Measurements from ENCODE around the gene CEP192. TPM values are rescaled to one million over a fixed set of nuclear protein-coding genes. Genes with fewer than 3 reads are reported as not detected.
A peak's percentile ranks its signal among the peaks of the same experiment; 100 is the strongest.

Gene CEP192
- total and polyA plus RNA-seq, 10 of the 15 experiments (the other 5 are each of a cell fraction or from before 2014, with no cell fraction given) = 15.4 to 58.2 (median 29.6) TPM

DNA sequence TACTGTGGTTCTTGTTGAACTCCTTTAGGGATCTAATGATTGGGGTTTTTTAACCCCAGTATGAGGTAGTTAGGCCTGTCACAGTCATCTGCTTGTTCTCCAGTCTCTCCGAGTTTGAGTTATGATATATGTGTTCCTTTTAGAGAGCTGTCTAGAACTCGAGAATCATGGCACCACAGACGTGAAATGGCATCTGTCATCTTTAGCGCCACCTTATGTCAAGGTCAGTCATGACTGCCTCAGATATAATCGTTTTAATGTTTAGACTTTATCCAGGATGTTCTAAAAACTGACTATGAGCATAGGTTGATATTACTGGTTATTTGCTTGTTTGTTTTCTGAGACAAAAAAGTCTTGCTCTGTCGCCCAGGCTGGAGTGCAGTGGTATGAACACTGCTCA lies 112.2 kb downstream of the CEP192 start:
- H4K20me1 ChIP-seq (ENCODE audit: control insufficient read depth, insufficient read depth) = no peaks in the 10 kb centered on the region
- FAIRE-seq (no peak), DNase-seq (ENCODE audit: low read depth, low spot score) (no peak), ATAC-seq (no peak)
- H2AFZ ChIP-seq (ENCODE audit: control insufficient read depth, low read depth, low read length) = no peak overlapping the region
- ChIA-PET CTCF (interaction anchor here (1.1 kb wide), 1 partner anchor 21 kb away, joined by 4 read pairs; no protein-coding TSS in a partner anchor), SMC1A (ENCODE audit: uncharacterized antibody, unreplicated experiment) (no interaction called here), RAD21 (ENCODE audit: unreplicated experiment) (interaction anchor here (0.9 kb wide), 1 partner anchor 56 kb away, joined by 5 read pairs; no protein-coding TSS in a partner anchor), POLR2A (no interaction called here)
- intact Hi-C loops (cut with micrococcal nuclease; ENCODE audit: unreplicated experiment) = no loop called here
- no peak overlapping the region for H3K9ac ChIP-seq (ENCODE audit: control insufficient read depth, insufficient read depth, low read length)
- no peaks in the 10 kb centered on the region for H3K27me3 ChIP-seq (replicated peaks in 1 of 2; ENCODE audit: control insufficient read depth in 2 of 2, insufficient read depth in 2 of 2, low read length in 1 of 2)
- TF ChIP-seq FOXK2 (IDR thresholded peaks at IDR 0.05) (no peak), CBFB (IDR thresholded peaks at IDR 0.05; ENCODE audit: low read depth) (no peak), HDGF (IDR thresholded peaks at IDR 0.05) (no peak)
- TF ChIP-seq, protein P1, sequence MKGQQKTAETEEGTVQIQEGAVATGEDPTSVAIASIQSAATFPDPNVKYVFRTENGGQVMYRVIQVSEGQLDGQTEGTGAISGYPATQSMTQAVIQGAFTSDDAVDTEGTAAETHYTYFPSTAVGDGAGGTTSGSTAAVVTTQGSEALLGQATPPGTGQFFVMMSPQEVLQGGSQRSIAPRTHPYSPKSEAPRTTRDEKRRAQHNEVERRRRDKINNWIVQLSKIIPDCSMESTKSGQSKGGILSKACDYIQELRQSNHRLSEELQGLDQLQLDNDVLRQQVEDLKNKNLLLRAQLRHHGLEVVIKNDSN (IDR thresholded peaks at IDR 0.05; ENCODE audit: borderline replicate concordance, extremely low read length, insufficient read depth, low read depth, low read length) = no peak
- TF ChIP-seq, protein P2, sequence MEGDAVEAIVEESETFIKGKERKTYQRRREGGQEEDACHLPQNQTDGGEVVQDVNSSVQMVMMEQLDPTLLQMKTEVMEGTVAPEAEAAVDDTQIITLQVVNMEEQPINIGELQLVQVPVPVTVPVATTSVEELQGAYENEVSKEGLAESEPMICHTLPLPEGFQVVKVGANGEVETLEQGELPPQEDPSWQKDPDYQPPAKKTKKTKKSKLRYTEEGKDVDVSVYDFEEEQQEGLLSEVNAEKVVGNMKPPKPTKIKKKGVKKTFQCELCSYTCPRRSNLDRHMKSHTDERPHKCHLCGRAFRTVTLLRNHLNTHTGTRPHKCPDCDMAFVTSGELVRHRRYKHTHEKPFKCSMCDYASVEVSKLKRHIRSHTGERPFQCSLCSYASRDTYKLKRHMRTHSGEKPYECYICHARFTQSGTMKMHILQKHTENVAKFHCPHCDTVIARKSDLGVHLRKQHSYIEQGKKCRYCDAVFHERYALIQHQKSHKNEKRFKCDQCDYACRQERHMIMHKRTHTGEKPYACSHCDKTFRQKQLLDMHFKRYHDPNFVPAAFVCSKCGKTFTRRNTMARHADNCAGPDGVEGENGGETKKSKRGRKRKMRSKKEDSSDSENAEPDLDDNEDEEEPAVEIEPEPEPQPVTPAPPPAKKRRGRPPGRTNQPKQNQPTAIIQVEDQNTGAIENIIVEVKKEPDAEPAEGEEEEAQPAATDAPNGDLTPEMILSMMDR (IDR thresholded peaks at IDR 0.05 in 2 of 3, conservative IDR thresholded peaks at IDR 0.05 in 1 of 3; ENCODE audit: control insufficient read depth in 2 of 3, extremely low read depth in 1 of 3, insufficient read depth in 1 of 3, low read depth in 3 of 3, low read length in 3 of 3) = peak; percentile 12 to 29 (median 20); a peak in 3 of 6 replicates
- in situ Hi-C loops (cut with MboI) = no loop called here
- no peaks in the 10 kb centered on the region for H3K4me1 ChIP-seq (ENCODE audit: control insufficient read depth, insufficient read depth, low read length)
- no peak overlapping the region for H3K27ac ChIP-seq (ENCODE audit: control insufficient read depth, insufficient read depth)
- no peaks in the 10 kb centered on the region for H3K9me3 ChIP-seq (replicated peaks; ENCODE audit: control insufficient read depth, insufficient read depth, low read length)
- 98% methylated on average over 6 of the region's 6 CpGs for WGBS (ENCODE audit: insufficient coverage, insufficient replicate concordance, low lambda C conversion rate, missing lambda C conversion rate)
- no peak overlapping the region for H3K4me2 ChIP-seq (ENCODE audit: control insufficient read depth, insufficient read depth)
- H3K79me2 ChIP-seq (ENCODE audit: control insufficient read depth, insufficient read depth, low read length) = no peaks in the 10 kb centered on the region
- no TSS peak for BruUV-seq (replicated peaks)
- H3K36me3 ChIP-seq (ENCODE audit: control insufficient read depth in 2 of 2, insufficient read depth in 2 of 2, low read length in 1 of 2) = peaks cover 24 to 40% of the 10 kb centered on the region in 2 experiments
- no peak overlapping the region for H3K4me3 ChIP-seq
